GM19351 (cell line): ENCODE measurements around the gene DRC3.
"Not testable (repeated sequence)": the region's sequence is repeated elsewhere in the genome, so short reads cannot be mapped to it uniquely, and the experiment has no call there.

ENCODE experiments used
- ATAC-seq: cut with Tn5 transposase; IDR thresholded peaks from one replicate; pipeline ENCODE4 v1.9.1; 2021; ENCODE audit warnings: mild to moderate bottlenecking, moderate library complexity; ENCODE audit not compliant: unreplicated experiment

DRC3 gene

GRCh38 chr17:17989618-17990017 is 17.0 kb downstream of the DRC3 start:
- no peak for ATAC-seq

GRCh38 chr17:17990282-17990681 is 17.6 kb downstream of the DRC3 start:
- ATAC-seq, result no peak

- no peak for ATAC-seq
Observed at GRCh38 chr17:17993366-17993765, 20.7 kb downstream of the DRC3 start.

GRCh38 chr17:17993852-17994251 is 21.2 kb downstream of the DRC3 start:
- no peak for ATAC-seq

- no peak for ATAC-seq
Observed at GRCh38 chr17:17994271-17995069, 21.8 kb downstream of the DRC3 start.

GRCh38 chr17:17995887-17996286 is 23.2 kb downstream of the DRC3 start:
- ATAC-seq, result not testable (repeated sequence)

GRCh38 chr17:17998934-17999333 is 26.3 kb downstream of the DRC3 start:
- no peak for ATAC-seq

GRCh38 chr17:17999364-18000029 is 26.8 kb downstream of the DRC3 start:
- ATAC-seq, result no peak

- no peak for ATAC-seq
Observed at GRCh38 chr17:18000030-18000408, 27.4 kb downstream of the DRC3 start.

GRCh38 chr17:18002171-18002570 is 29.5 kb downstream of the DRC3 start:
- ATAC-seq, result no peak

GRCh38 chr17:18004345-18004744 is 31.7 kb downstream of the DRC3 start:
- no peak for ATAC-seq

GRCh38 chr17:18004884-18005305 is 32.2 kb downstream of the DRC3 start:
- ATAC-seq, result no peak

GRCh38 chr17:18005496-18005895 is 32.8 kb downstream of the DRC3 start:
- no peak for ATAC-seq

GRCh38 chr17:18006495-18007239 is 34.0 kb downstream of the DRC3 start:
- no peak for ATAC-seq

- ATAC-seq, result no peak
Observed at GRCh38 chr17:18008496-18009268, 36.0 kb downstream of the DRC3 start.

GRCh38 chr17:18009609-18010420 is 37.2 kb downstream of the DRC3 start:
- no peak for ATAC-seq

- no peak for ATAC-seq
Observed at GRCh38 chr17:18011286-18011685, 38.6 kb downstream of the DRC3 start.

GRCh38 chr17:18014006-18014405 is 41.3 kb downstream of the DRC3 start:
- no peak for ATAC-seq

GRCh38 chr17:18015593-18015992 is 42.9 kb downstream of the DRC3 start:
- ATAC-seq, result no peak

GRCh38 chr17:18016426-18016825 is 43.8 kb downstream of the DRC3 start:
- no peak for ATAC-seq
